ENCODE results near the gene KHSRP. TPM values are rescaled to one million over a fixed set of nuclear protein-coding genes. Genes with fewer than 3 reads are reported as not detected.
A peak's percentile ranks its signal among the peaks of the same experiment; 100 is the strongest.
"Not testable (repeated sequence)": the region's sequence is repeated elsewhere in the genome, so short reads cannot be mapped to it uniquely, and the experiment has no call there.

Gene KHSRP
- total RNA-seq, 1 donor from 2014 or later: 42.4 TPM

DNA sequence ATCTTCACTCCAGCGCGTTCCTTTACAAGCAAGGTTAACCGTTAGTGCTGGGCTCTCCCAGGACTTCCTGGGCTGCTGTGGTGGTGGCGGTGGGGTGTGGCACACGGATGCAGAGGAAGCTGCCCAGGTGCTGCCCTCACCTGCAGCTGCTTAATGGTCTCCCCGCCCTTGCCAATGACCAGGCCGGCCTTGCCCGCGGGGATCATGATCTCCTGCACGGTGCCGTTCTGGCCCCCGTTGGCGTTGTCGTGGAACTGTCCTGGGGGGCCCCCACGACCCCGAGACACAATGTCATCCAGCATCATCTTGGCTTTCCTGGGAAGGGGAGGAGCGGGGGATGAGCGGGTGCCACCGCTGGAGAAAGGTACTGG, 6.1 kb downstream of the KHSRP start:
- no peak for DNase-seq (ENCODE audit: low spot score)

DNA sequence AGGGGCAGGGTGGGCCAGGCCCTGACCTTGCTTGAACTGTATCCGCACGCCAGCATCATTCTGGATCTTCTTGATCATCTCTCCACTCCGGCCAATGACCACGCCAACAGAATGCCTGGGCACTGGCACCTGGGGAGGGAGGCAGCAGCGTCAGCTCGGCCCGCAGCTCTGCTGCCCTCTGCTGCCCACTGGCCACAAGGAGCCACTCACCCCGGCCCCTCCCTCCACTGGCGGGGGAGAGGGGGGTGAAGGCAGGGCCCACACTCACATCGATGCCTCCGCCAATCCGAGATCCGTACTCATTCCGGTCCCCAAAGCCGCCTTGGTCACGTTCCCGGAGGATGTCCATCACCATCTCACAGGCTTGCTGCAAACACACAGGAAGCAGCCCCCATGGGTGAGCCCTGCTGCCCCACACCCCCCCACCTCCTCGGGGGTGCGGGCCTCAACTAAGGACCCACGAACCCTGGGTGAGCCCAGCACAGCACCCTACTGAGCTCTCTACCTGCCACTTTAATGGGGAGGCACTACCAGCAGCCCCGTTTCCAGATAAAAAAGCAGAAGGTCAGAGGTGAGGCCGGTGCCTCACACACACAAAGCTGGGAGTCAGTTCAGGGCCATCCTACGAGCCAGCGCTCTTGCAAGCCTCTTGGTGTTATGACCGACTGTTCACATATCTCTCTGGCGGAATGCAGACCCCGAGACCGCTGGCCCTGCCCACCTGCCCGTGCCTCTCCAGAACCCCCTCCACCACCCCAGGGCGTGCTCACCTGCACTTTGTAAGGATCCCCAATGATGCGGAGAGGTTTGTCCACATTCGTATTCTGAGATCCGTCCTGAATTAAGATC, 6.7 kb downstream of the KHSRP start:
- no peak for DNase-seq (ENCODE audit: low spot score)

DNA sequence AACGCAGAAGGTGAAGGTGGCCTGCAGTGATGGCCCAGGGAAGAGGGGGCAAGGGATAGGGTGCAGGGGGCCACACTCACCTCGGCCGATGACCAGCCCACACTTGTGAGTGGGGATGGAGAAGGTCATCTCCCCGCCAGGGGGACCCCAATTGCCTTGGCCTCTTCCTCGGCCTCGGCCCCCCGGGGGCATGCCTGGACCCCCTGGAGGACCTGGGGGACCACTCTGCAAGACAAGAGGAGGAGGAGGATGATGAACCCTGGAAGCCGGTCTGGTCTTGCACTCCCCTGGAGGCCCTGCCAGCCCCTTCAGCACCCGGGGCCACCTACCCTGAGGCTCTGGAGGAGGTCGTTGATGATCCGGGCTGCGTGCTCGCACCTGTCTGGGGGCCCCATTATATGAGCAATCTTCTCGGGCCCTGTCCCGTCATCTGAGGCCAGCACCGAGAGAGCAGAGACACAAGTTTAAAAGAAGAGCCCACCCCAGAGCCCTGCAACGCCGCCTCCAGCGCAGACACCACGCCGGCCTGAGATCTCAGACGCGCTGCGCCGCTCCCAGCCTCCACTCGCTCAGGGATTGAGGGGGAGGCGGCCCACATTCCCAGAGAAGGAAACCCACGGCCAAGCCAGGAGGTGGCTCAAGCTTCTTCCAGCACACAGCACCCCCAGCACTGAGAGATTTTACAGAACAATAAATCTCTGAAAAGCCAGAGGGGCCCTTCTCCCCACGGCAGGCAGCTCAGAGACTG, 7.8 kb downstream of the KHSRP start:
- no peak for DNase-seq (ENCODE audit: low spot score)

DNA sequence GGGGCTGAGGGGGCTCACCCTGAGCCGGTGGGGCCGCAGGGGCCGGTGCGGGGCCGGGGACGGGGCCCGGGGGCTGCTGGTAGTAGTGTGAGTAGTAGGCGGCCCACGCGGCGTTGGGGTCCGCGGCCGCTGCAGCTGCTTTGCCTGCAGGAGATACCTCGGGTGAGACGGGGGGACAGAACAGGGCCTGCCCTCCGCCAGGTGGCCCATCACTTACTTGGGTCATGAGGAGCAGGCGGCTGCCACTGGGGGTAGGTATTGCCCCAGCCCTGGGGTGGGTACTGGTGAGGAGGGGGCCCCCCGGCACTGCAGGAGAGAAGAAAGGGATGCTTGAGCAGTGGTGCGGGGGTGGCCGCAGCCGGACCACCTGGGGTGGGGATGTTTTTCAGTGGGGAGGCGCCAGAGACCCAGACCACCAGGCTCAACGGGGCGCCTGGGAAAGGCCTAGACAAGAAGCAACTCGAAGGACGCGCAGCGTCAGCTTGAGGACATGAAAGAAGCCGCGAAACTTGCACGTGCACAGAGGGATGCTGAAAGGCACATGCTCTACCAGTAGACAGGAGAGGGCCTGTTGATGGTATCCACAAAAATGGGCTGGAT, 8.9 kb downstream of the KHSRP start:
- no peak for DNase-seq (ENCODE audit: low spot score)

DNA sequence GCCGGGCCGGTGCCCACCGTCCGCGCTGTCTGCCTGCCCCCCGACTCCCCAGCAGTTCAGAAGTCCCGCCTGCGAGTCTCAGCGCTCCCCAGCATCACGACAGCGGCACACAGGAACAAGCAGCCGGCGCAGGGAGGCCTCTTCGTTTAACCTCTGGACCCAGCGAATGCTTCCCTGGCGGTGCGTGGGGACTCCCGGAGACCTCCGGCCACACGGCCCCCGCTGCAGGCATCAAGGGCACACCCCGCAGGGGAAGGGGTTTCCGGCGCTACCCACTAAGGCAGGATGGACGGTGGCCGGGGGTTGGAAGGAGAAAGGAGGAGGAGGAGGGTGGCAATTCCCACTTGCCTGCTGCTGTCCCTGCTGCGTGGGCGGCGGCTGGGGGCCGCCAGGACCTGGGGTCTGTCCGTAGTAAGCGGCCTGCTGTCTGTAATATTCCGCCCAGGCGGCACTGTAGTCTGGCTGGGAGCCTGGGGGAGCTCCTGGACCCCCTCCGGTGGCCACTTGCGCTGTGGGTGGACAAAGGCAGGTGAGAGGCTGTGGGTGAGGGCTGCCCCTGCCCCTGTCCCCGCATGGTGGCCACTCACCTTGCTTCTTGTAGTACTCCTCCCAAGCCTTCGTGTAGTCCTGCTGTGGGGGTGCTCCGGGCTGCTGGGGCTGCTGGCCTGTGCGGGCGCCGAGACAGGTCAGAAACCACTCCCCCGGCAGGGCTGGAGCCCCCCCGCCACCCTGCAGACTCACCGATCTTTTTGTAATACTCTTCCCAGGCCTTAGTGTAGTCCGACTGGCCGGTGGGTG, 9.6 kb downstream of the KHSRP start:
- no peak for DNase-seq (ENCODE audit: low spot score)

DNA sequence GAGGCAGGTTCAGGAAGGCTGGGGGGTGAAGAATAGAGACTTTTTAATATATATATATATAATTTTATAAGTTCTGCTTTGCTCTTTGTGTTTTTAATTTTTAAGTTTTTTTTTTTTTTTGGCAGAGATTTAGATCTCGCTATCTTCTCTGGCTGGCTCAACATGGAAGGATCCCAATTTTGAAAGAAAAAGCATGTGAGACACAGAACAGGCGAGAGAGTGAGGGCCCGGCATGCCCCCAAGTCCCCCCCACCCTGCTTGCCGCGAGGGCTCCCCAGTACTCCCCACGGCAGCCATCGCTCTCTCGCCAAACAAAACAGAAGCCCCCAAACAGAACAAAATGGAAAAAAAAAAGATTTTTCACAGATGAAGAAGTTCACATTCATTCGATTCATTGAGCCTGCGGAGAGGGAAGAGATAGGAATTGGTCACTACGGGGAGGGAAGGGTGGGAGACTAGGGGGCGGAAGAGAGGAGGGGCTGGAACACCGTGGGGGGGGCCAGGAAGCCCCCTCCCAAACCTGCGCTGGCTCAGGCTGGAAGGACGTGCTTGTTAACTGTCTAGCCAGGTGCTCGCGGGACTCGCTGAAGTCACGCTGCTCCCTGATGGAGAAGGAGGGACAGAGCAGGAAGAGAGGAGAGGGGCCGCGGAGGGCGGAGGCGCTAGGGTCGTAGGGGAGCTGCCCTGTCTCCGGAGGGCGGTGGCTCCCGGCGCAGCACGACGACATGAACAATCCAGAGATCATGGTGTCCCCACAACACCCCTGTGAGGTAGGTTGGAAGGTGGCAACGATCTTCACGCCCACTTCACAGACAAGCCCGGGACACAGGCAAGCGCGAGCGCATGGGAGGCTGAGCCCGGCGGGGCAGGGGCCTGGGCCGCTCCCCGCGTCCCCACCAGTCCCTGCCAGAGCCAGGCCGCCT, 10.6 kb downstream of the KHSRP start:
- DNase-seq (ENCODE audit: low spot score): no peak

DNA sequence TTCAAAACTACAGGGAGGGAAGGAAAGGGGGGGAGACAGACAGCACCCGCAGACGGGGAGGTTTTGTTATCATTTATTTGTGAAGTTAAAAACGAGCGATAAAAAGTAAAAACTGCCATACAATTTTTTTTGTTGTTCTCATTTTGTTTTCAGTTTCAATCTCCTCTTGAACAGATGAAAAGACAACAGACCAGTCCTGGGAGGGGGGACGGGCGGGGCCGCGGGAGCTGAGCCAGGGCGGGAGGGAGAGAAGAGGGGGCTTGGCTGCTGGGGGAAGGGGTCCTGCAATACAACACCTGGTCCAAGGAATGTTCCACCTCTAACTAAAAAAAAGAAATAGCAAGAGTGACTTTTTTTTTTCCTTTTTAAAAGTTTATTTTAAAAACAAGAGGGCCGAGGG, 11.3 kb downstream of the KHSRP start:
- no peak for DNase-seq (ENCODE audit: low spot score)

DNA sequence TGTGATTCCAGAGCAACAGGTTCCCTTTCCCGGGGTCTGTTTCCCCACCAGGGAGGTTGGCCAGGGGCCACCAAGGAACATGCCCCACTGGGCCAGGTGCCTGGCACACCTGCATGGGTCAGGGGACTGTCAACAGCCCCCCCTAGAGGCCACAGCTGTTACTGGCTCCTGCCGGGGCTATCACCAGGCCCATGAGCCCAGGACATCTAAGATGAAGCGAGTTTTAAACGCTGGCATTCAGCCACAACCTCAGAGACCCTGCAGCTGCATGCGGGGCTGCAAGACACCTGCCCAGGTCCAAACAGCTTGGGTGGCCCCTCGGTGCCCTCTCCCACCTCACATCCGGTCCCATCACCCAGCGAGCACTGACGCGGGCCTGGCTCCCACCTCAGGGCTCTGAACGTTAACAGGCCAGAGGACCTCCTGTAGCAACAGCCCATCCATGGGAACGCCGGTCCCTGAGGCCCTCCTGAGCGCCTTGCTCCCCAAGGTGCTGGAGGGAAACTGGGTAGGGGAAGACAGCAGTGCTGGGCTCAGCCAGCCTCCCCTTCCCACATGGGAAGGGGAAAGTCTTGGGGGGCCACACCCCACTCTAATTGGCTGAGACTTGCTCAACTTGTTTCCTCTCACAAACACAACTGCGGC, 12.0 kb downstream of the KHSRP start:
- no peak for DNase-seq (ENCODE audit: low spot score)

DNA sequence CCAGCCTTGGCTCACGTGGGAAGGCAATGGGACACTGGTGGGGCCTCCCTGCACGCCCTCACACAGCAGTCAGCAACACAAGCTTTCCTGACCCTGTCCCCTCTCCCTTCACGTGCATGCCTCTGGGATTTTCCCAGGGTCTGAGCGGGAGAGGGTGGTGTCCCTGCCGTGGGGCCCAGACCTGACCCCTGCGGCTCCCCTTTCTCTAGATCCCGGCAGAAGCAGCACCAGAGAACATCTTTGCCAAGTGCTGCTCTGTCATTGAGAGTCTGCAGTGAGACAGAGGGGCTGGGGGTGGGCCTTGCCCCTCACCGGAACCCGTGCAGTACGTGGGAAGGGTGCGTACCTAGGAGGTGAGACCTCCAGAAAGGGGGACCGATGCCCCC, 12.6 kb downstream of the KHSRP start:
- DNase-seq (ENCODE audit: low spot score): no peak

DNA sequence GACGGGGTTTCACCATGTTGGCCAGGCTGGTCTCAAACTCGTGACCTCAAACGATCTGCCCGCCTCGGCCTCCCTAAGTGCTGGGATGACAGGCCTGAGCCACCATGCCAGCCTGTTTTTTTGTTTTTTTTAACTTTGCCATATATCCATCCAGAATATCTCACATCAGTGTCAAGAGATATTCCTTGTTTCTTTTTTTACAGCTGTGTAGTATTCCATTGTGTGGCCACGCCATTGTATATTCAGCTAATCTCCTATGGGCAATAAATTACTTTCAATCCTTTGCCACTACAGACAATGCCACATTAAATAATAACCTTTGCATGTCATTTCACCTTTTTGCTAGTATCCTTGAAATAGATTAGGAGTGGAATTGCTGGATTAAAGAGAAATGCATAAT, 15.3 kb downstream of the KHSRP start:
- no peak for DNase-seq (ENCODE audit: low spot score)

DNA sequence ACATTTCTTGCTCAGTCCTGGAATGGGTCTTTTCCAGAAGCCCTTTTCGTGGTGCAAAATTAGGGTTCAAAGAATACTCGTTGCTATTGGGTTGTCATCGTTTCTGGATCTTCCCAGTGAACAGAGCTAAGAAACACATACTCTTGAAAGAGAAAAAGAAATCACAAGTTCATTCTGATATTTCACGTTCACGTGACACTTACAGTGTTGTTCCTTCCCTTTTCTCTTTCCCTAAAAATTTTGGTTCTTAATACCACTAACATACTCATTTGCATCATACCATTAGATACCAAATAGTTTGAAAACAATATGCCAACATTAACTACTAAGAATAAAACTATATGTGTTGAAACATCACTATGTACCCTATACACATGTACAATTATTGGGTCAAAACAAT, 18.2 kb downstream of the KHSRP start:
- no peak for DNase-seq (ENCODE audit: low spot score)

DNA sequence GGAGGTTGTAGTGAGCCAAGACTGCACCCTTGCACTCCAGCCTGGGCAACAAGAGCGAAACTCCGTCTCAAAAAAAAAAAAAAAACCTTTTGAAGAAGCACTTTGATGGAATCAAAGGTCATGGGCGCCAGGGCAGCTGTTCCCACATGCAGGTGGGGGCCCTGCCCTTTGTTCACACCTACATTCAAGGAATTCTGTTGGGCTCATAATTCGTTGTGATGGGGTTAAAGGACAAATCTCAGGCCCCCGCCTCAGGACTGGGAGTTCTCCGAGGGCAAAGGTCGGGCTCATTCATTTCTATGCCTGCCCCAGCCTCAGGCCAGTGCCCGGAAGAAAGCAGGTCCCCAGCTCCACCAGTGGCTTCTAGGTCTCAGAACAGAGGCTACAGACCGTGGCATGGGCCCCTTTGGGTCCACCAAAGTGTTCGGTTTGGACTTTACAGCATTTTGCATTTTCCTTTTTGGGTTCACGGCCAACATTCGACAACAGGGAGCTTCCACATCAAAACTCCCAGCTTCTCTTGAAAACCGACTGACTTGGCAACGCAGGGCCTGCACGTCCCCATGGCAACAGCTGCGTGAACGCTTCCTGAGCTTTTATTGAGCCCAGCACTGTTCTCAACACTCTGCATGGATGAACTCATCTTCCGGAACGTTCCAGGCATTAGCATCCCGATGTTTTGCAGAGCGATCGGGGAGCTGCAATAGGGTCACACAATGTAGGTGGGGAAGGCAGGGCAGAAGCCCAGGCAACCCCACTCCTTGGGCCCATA, 21.6 kb downstream of the KHSRP start:
- peak; percentile 91 for DNase-seq (ENCODE audit: low spot score)

DNA sequence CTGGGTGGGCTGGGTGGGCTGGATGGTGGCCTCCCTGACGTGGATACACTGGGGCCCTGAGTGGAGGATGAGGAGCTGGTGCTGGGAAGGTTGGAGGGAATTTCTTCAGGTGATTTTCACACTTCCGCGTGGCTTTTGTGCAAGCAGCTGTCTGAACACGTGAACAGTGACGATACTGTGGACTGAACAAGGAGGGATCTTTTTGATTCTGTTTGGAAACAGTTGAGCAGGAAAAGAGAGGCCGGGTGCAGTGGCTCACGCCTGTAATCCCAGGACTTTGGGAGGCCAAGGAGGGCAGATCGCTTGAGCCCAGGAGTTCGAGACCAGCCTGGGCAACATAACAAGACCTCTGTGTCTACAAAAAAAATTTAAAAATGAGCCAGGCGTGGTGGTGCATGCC, 22.6 kb downstream of the KHSRP start:
- no peak for DNase-seq (ENCODE audit: low spot score)

DNA sequence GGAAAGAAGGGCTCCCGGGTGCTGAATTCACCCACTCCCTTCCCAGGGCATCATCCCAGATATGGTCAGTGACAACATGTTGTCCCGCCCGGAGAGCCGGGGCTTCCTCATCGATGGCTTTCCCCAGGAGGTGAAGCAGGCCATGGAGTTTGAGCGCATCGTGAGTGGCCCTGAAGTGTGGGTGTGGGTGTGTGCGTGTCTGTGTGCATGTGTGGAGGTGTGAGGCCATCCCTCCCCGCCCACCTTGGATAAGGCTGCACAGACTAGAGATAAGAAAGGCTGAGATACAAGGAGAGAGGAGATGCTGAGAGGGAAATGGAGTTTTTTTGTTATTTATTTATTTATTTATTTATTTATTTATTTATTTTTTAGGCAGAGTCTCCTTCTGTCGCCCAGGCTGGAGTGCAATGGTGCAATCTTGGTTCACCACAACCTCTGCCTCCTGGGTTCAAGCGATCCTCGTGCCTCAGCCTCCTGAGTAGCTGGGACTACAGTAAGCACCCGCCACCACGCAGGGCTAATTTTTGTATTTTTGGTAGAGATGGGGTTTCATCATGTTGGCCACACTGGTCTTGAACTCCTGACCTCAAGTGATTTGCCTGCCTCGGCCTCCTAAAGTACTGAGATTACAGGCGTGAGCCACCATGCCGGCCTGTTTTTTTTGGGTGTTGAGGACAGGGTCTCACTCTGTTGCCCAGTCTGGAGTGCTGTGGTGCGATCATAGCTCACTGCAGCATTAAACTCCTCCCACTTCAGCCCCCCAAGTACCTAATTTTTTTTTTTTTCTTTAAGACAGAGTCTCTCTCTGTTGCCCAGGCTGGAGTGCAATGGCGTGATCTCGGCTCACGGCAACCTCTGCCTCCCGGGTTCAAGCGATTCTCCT, 24.3 kb downstream of the KHSRP start:
- DNase-seq (ENCODE audit: low spot score): not testable (repeated sequence)

DNA sequence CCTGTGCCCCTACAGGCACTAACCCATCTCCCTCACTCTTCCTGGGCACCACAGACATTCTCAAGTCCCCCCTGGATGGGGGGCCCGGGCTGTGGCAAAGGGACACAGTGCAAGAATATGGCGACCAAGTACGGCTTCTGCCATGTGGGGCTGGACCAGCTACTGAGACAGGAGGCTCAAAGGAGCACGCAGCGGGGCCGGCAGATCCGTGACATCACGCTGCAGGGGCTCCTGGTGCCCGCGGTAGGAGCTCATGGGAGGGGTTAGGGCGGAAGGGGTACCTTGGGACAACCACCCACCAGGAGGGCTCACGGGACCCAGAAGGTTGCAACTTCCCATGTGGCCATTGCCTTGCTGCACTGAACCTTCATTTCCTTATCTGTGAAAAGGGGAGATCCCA, 28.3 kb downstream of the KHSRP start:
- DNase-seq (ENCODE audit: low spot score): no peak

DNA sequence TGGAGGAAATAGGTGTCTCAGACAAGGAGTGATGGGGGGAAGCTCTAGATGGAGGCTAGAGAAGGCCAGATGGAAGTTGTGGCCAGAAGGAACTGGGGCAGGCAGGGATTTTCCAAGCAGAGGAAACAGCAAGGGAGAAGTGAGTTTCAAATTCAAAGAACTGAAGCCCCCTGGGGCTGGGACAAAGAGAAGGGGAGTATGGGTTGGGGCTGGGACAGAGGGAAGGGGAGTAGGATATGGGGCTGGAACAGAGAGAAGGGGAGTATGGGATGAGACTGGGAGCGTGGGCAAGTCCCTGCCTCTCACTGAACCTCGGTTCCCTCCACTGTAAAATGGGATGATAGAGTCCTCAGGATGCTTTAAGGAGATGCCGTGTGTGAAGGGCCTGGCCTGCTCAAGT, 29.8 kb downstream of the KHSRP start:
- no peak for DNase-seq (ENCODE audit: low spot score)

DNA sequence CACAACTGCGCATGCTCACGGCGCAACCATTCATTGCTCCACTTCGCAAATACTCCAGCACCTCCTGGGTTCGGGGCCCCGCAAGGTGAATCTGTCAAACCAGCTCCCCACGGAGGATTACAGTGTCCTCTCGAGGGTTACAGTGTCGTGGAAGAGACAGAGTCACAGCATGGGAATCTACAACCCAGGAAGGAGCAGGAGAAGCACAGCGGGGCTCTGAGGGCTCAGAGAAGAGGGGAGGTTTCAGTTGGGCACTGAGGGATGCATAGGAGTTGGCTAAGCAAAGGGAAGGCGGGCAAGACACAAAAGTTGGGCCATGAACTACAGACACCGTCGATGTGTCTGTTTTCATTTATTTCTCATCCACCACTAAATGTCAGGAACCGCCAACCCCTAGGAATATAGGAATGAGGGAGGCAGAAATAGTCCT, 30.6 kb downstream of the KHSRP start:
- no peak for DNase-seq (ENCODE audit: low spot score)

All from umbilical cord (tissue), 2 donors.